Loucy (cell line): ENCODE measurements around the gene TJP2.

Experiments used
- EZH2phosphoT487 ChIP-seq: fragments of 200-600 bp; IDR thresholded peaks from 2 replicates; pipeline ENCODE4 v1.6.1; 2018; ENCODE audit warnings: antibody characterized with exemption, mild to moderate bottlenecking, moderate library complexity, borderline replicate concordance
- TF ChIP-seq, protein P1 (sequence below): fragments of 200-600 bp; sonication (generic); conservative IDR thresholded peaks from 2 replicates; pipeline ENCODE4 v1.5.1; 2014; ENCODE audit warnings: mild to moderate bottlenecking, antibody characterized with exemption, low read length

DNA sequence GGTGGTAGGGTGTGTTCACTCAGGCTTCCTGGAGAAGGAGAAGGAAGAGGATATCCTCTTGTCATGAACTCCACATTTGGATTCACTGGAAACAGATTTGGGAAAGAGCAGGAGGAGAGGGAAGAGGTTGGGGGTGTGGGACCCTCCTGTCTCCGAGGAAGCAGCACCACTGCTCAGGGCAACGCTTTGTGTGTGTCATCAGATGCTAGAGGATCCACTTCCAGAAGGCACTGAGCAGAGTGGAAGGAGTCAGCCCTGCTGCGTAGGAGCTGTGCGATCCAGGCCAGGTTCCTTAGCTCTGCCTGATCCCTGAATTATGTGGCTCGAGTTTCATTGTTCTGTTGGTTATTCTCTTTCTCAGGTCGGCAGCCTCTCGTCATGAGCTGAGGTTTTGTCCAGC, 37.3 kb upstream of the TJP2 start:
- TF ChIP-seq, protein P1, sequence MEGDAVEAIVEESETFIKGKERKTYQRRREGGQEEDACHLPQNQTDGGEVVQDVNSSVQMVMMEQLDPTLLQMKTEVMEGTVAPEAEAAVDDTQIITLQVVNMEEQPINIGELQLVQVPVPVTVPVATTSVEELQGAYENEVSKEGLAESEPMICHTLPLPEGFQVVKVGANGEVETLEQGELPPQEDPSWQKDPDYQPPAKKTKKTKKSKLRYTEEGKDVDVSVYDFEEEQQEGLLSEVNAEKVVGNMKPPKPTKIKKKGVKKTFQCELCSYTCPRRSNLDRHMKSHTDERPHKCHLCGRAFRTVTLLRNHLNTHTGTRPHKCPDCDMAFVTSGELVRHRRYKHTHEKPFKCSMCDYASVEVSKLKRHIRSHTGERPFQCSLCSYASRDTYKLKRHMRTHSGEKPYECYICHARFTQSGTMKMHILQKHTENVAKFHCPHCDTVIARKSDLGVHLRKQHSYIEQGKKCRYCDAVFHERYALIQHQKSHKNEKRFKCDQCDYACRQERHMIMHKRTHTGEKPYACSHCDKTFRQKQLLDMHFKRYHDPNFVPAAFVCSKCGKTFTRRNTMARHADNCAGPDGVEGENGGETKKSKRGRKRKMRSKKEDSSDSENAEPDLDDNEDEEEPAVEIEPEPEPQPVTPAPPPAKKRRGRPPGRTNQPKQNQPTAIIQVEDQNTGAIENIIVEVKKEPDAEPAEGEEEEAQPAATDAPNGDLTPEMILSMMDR, result no peak
- no peak for TF ChIP-seq EZH2phosphoT487
